ENCODE data around the gene TRMT44. TPM values are rescaled to one million over a fixed set of nuclear protein-coding genes. Genes with fewer than 3 reads are reported as not detected.

Gene TRMT44
- total and polyA plus RNA-seq, 2 of the 13 experiments (the other 11 are each of a cell fraction or from before 2014, with no cell fraction given), result 5.8 to 8.6 TPM

DNA sequence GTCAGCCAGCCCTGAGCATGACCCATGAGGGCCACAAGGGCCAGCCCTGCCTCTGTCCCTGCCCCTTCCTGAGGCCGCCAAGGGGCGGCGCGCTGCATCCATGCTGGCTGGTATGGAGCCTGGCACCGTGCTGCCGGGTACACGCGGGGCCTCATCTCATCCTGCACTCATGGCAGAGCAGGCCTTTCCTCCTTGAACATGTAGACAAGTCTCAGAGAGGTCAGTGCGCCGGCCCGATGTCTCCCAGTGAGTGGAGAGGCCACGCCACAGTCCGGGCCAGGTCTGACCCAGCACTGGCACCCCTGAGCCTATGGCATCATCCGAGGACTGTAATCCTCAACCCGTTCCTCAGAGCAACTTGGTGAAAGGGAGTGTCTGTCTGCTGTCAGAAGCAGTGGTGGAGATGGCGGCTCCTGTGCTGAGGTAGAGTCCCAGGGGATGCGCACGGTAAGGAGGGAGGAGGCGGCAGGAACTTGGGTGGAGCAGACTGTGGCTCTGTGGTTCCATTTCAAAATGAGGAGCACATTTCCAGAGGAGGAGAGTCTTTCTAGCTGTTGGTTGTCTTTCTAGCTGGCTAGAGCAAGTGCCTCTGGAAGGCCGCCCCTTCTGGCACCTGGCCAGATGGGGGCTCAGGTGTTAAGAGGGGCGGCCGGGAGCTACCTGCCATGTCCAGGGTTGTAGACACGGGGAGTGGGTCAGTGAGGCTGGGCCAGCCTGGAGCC is 32.8 kb downstream of the TRMT44 start (continued):
- TF ChIP-seq, protein P1, sequence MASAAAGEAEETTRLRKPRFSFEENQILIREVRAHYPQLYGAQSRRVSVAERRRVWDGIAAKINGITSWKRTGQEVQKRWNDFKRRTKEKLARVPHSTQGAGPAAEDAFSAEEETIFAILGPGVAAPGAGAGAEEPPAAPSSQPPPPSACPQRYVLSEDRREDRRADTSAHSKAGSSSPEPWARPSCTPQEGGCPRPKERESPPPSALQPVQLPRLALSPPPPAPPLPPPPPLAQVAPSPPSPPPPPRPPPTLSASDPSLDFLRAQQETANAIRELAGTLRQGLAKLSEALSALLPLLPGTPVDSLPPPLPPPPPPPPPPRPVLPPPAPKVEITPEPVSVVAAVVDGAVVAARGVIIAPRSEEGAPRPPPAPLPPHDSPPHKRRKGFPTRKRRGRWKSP (CRISPR knock-in tag; IDR thresholded peaks at IDR 0.05), result no peak
- TF ChIP-seq BHLHE40 (IDR thresholded peaks at IDR 0.05; ENCODE audit: low read length) (no peak), ZNF260 (CRISPR knock-in tag; IDR thresholded peaks at IDR 0.05; ENCODE audit: borderline replicate concordance, low read depth) (no peak), KAT8 (CRISPR knock-in tag; IDR thresholded peaks at IDR 0.05) (no peak), FOXO4 (CRISPR knock-in tag; conservative IDR thresholded peaks at IDR 0.05) (no peak), MIER2 (CRISPR knock-in tag; IDR thresholded peaks at IDR 0.05) (no peak), NFE2L2 (IDR thresholded peaks at IDR 0.05; ENCODE audit: low read length) (no peak), ZNF350 (CRISPR knock-in tag; IDR thresholded peaks at IDR 0.05; ENCODE audit: borderline replicate concordance, low read depth) (no peak)
- TF ChIP-seq, protein P2, sequence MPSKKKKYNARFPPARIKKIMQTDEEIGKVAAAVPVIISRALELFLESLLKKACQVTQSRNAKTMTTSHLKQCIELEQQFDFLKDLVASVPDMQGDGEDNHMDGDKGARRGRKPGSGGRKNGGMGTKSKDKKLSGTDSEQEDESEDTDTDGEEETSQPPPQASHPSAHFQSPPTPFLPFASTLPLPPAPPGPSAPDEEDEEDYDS (CRISPR knock-in tag; IDR thresholded peaks at IDR 0.05), result no peak
- TF ChIP-seq, protein P3, sequence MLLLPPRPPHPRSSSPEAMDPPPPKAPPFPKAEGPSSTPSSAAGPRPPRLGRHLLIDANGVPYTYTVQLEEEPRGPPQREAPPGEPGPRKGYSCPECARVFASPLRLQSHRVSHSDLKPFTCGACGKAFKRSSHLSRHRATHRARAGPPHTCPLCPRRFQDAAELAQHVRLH (CRISPR knock-in tag; IDR thresholded peaks at IDR 0.05; ENCODE audit: borderline replicate concordance, low read depth), result no peak
